HL-60/S4 treated with phorbol 12-myristate 13-acetate at 8.2 ng/mL for 4 days and 3 days (cell line): ENCODE results near the gene CDC25B.
"Not testable (repeated sequence)": the region's sequence is repeated elsewhere in the genome, so short reads cannot be mapped to it uniquely, and the experiment has no call there.

ENCODE experiments used
- in situ Hi-C: fragments of 300-500 bp; cut with MboI; formaldehyde crosslinking; loops from 2 replicates; pipeline ENCODE4 v1.15.0; 2022; ENCODE audit warnings: low sequenced_read_pairs

CDC25B gene

DNA sequence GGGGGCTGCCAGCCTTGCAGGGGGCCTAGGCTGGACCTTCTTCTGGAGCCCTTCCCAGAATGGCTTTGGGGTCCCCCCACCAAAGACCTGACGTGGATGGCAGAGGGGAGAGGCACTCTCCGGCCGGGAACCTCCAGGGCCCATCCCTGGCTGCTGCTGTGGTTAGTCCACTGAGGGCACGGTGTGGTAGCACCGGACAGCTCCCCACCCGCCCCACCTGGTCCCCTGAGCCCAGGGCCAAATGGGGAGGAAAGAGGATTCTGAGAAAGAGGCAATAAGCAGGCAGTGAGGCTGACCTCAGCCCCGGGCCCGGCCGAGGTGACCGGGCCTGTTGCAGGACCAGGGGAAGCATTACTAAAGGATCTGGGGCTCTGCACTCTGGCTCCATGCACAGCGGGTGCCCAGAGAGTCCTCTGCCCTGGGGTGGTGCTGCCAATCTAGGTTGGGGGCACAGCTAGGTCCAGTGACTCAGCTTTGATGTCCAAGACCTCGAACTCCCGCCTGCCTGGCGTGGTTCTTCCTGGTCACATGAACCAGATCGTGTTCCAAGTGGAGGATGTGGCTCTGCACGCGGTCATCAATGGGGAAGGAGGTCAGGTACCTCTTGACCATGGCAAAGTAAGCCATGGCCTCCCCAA, 11.8 kb upstream of the CDC25B start:
- in situ Hi-C loops, result no loop called here

DNA sequence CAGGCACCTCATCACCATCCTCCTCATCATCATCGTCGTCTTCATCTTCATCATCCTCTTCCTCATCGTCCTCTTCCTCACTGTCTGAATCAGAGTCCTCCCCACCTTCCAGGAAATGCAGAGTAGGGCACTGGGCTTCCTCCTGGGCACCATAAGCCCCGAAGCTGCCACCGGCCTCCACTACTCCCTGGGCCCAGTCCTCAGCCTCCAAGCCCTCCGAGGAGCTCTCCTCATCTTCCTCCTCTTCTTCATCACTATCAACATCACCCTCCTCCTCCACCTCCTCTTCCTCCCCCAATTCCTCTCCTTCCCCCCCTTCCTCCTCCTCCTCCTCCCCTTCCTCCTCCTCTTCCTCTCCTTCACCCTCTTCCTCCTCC, 11.3 kb upstream of the CDC25B start:
- in situ Hi-C loops, result no loop called here

DNA sequence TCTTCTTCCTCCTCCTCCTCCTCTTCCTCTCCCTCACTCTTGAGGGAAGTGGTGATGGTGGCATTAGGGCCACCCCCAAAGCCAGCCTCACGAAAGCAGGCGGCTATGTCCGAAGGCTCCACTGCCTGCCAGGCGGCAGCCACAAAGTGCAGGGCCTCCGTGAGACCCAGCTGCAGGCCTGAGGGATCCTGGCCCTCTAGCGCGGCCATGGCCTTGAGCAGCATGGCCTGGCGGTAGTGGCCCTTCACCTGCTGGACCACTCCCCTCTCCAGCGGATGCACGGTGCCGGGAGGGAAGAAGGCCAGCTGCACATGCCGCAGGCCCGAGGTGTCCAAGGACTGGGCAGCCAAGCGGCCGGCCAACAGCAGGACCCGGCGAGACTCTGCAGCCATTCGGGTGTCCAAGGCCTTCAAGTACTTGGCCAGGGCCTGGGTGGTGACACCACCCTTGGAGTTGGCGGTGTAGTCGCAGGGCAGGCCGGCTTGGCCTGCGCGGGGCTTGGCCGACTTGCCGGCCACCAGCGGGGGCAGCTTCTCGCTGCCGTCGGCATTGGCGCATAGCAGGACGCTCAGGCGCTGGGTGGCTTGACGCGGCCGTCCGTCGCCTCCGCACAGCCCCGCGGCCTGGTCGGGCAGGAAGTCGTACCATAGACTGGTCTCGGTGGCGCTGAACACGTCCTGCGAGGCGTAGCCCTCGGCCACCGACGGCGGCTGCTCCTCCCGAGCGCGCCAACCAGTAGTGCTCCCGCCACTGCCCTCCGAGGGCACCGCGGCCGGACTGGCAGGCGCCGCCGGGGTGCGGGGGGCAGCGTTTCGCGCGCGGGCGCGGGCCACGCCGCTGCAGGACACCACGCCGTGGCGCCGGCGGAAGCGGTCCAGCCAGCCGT, 10.6 kb upstream of the CDC25B start:
- in situ Hi-C loops, result no loop called here

GRCh38 chr20:3786126-3786484, 10.0 kb upstream of the CDC25B start:
- in situ Hi-C loops, result no loop called here

- in situ Hi-C loops, result no loop called here
Measured at GRCh38 chr20:3786665-3787323, 9.3 kb upstream of the CDC25B start, which contains the start of gene CENPB. CENPB (minus strand) TSS chr20:3786740; CDS start chr20:3786483, 257 bp downstream.

DNA sequence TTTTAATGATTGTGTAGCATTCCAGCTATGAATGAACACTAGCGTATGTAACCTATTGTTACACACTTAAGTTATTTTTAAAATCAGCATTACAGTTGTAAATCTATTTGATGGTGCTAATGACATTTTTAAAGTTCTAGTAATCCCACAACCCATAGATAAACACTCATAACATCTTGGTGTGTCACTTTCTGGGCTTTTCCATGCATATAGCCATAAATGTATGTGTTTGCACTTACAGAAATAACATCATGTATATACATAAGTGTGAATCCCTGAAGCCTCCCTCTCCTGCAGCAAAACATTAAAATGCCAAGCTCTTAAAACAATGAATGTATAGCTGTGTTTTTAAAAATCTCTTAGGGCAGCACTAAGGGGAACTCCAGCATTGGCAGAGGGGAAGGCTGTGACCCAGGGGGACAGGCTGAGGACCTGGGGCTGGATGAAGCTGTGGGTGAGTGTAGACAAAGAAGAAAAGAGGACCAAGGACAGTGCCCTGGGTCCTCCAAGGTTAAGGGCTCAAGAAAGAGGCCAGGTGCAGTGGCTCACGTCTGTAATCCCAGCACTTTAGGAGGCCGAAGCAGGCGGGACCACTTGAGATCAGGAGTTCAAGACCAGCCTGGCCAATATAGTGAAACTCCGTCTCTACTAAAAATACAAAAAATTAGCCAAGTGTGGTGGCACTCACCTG, 8.6 kb upstream of the CDC25B start:
- in situ Hi-C loops, result no loop called here

DNA sequence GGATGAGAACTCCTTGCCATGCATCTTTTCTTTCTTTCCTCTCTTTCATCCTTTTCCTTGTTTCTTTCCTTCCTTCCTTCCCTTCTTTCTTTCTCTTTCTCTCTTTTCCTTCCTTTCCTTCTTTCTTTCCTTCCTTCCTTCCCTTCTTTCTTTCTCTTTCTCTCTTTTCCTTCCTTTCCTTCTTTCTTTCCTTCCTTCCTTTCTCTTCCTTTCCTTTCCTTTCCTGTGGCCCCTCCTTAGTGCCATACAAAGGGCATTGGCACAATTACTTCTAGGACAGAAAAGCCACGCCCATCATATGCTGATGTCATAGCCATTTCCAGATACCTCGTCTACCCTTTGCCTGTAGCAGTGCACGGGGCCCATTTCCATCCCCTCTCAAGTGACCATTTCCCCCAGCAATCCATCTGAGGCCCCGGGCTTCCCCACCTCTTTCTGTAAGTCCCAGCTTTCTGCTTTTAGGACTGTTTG, 7.4 kb upstream of the CDC25B start:
- in situ Hi-C loops, result no loop called here

DNA sequence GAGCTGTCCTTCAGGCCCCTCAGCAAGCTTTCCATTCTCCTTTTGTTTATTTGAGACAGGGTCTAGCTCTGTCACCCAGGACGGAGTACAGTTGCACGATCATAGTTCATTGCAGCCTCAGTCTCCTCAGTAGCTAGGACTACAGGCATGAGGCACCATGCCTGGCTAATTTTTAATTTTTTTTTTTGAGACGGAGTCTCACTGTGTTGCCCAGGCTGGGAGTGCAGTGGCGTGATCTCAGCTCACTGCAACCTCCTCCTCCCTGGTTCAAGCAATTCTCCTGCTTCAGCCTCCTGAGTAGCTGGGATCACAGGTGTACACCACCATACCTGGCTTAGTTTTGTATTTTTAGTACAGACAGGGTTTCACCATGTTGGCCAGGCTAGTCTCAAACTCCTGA, 6.9 kb upstream of the CDC25B start:
- in situ Hi-C loops, result not testable (repeated sequence)

DNA sequence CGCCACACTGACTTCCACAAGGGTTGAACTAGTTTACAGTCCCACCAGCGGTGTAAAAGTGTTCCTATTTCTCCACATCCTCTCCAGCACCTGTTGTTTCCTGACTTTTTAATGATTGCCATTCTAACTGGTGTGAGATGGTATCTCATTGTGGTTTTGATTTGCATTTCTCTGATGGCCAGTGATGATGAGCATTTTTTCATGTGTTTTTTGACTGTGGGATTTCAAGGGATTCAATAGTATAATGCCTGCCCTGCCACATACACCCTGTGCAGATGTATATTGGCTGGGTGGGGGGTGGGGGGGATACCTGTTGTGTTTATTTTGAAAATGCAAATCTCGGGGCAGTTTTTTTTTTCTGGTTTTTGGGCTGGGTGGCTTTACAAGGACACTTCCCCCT, 1.9 kb upstream of the CDC25B start:
- in situ Hi-C loops, result not testable (repeated sequence)

DNA sequence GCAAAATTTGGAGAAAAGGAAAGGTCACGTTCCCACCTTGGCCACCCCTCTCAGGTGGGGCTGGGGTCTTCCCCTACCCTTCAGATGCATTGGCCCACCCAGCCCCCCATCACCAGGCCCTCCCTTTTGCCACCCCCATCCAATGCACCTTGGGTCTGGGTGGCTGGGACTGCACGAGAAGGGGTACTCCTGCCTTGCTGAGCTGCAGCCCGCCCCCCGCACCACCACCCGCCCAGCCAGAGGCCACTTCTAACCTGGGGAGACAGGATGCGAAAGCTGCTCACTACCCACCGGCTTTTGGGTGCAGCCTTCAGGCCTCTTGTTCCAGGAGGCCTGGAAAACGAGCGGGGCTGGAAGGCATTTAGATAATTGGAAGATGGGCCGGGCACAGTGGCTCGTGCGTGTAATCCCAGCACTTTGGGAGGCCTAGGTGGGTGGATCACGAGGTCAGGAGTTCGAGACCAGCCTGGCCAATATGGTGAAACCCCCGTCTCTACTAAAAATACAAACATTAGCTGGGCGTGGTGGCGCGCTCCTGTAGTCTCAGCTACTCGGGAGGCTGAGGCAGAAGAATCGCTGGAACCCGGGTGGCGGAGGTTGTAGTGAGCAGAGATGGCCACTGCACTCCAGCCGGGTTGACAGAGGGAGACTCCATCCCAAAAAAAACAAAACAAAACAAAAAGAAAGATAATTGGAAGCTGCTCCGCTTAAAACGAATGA, 1.2 kb upstream of the CDC25B start:
- in situ Hi-C loops, result no loop called here

GRCh38 chr20:3796477-3797225, 541 bp downstream of the CDC25B start:
- in situ Hi-C loops, result no loop called here

- in situ Hi-C loops, result no loop called here
Measured at GRCh38 chr20:3797226-3797545, 1.1 kb downstream of the CDC25B start.

- in situ Hi-C loops, result no loop called here
Measured at GRCh38 chr20:3797592-3798372, 1.7 kb downstream of the CDC25B start.

DNA sequence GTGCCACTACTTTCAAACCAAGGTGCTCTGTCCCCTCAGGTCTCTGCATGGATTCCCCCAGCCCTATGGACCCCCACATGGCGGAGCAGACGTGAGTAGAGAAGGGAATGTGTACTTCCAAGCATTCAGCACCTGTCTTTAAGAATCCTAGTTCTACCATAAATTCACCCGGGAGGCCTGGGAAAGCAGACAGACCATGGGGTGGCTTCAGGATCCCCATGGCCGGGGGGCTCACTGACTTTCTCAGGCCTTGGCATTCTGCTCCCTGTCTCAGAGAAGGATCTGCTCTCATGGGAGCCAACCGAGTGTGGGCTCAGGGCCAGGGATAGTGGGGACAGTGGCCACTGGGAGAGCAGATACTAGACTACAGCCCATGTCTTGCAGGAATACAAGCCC, 2.3 kb downstream of the CDC25B start:
- in situ Hi-C loops, result no loop called here

- in situ Hi-C loops, result no loop called here
Measured at GRCh38 chr20:3798908-3799248, 2.8 kb downstream of the CDC25B start.

- in situ Hi-C loops, result no loop called here
Measured at GRCh38 chr20:3800256-3800877, 4.3 kb downstream of the CDC25B start.

- in situ Hi-C loops, result no loop called here
Measured at GRCh38 chr20:3800878-3801260, 4.8 kb downstream of the CDC25B start.

- in situ Hi-C loops, result no loop called here
Measured at GRCh38 chr20:3801299-3801698, 5.2 kb downstream of the CDC25B start.

GRCh38 chr20:3801846-3802245, 5.7 kb downstream of the CDC25B start:
- in situ Hi-C loops, result no loop called here
